ENCODE measurements around the gene MAD2L2.

Gene MAD2L2

DNA sequence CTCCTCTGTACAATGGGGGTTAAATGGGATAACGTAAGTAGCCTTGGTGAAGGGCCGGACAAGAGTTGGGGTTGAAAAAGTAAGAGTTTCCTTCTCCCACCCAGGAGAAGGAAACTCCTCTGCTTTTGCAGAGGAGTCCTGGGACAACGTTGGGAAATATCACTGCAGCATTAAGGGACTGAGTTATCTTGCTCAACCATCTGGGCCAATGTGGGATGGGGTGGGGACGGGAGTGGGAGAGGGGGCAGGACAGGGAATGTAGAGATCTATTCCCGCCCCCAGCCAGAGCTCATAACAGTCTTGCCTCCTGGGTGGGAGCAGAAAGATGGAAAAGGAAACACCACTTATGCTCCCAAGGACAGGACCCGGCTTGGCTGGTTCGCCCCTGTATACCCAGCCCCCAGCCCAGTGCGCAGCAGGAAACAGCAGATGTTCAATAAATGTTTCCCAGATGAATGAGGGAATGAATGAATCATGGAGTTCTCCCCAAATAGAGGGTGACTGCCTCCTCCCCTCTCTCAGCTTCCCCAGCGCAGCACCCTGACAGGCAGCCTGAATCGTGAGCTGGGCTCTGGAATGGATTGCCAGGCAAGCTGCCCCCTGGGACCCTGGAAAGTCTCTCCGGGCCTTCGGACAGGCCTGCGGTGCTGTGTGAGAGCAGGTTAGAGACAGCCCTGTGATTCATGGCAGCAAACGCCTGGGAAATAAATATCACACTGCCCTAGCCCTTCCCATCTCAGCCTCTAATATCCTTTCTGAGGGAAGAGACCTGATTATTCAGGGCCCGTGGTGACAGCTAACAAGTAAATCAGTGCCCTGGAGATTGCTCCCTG, 51.5 kb downstream of the MAD2L2 start:
- DNase-seq (ENCODE audit: low read depth in 2 of 2): no peak

DNA sequence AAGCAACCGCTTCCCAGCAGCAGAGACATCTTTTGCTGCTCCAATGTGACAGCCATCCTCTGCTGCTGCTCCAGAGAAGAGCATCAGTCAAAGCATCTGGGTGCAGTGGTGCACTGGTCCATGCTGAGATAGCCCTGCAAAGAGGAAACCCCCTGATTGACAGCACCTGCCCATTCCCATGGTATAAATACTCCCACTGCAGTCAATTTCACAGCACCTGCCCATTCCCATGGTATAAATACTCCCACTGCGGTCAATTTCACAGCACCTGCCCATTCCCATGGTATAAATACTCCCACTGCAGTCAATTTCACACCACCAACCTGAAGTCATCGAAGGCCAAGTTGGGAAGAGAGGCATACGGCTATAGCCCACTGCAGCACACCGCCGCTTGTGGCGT, 52.2 kb downstream of the MAD2L2 start:
- DNase-seq (ENCODE audit: low read depth in 2 of 2): no peak

DNA sequence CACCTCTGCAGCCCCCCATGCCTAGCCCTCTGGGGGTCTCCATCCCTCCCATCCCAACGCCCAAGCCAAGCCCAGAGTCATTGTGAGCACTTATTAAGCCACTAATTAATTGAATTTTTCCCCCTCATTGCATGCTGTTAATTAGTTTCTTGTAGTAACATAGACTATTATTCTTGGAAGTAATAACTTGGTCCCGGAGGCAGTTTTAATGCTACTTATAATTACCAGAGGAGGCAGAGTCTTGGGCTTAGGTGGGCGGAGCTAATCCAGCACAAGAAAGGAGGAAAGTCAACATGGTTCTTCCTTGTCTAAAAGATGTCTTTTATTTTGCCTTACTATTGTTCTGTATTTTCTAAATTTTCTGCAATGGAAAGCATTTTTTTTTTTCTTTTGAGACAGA, 54.4 kb downstream of the MAD2L2 start:
- DNase-seq (ENCODE audit: low read depth in 2 of 2): no peak
